Natural killer cell (primary cell): ENCODE results near the gene STH. TPM values are rescaled to one million over a fixed set of nuclear protein-coding genes. Genes with fewer than 3 reads are reported as not detected.
"Not testable (repeated sequence)": the region's sequence is repeated elsewhere in the genome, so short reads cannot be mapped to it uniquely, and the experiment has no call there.

ENCODE experiments used
- ATAC-seq, 3 donors: fragments of 150-1000 bp in 2 of 3; fragments of 200-7000 bp in 1 of 3; cut with Tn5 transposase; 1 replicate in 1 of 3; 2 replicates in 2 of 3; pipeline ENCODE4 v1.10.0; 2021; ENCODE audit warnings: mild to moderate bottlenecking in 2 of 3, moderate library complexity in 2 of 3
- DNase-seq, 2 donors: peaks; one replicate each; pipeline versions ENCODE4 v3.0.0 to v3.0.0-alpha.2; 2013 to 2021; ENCODE audit warnings: mixed read lengths in 1 of 2
- H3K27ac ChIP-seq: one replicate; pipeline ENCODE4 v1.5.1; 2013; ENCODE audit warnings: mild to moderate bottlenecking, low read length
- H3K27me3 ChIP-seq: one replicate; pipeline ENCODE4 v1.6.1; 2013; ENCODE audit warnings: low read length; ENCODE audit not compliant: control insufficient read depth, insufficient read depth
- H3K36me3 ChIP-seq: one replicate; pipeline ENCODE4 v1.6.1; 2013; ENCODE audit warnings: low read length; ENCODE audit not compliant: control insufficient read depth, insufficient read depth
- H3K4me1 ChIP-seq: one replicate; pipeline ENCODE4 v1.6.1; 2013; ENCODE audit warnings: low read length; ENCODE audit not compliant: control insufficient read depth, insufficient read depth
- H3K4me3 ChIP-seq: one replicate; pipeline ENCODE4 v1.5.1; 2013; ENCODE audit warnings: low read length
- H3K9me3 ChIP-seq: one replicate; pipeline ENCODE4 v1.6.1; 2013; ENCODE audit warnings: low read length; ENCODE audit not compliant: control insufficient read depth, insufficient read depth
- H3K27ac Mint-ChIP-seq, 2 donors: one replicate each; pipeline ENCODE4 v1.8.0; 2022; ENCODE audit warnings: mild to moderate bottlenecking in 2 of 2, mixed read lengths in 2 of 2, moderate library complexity in 1 of 2
- H3K27me3 Mint-ChIP-seq, 2 donors: one replicate each; pipeline ENCODE4 v1.8.0; 2022; ENCODE audit warnings: low read depth in 2 of 2, mixed read lengths in 2 of 2
- H3K36me3 Mint-ChIP-seq: one replicate; pipeline ENCODE4 v1.8.0; 2022; ENCODE audit warnings: mixed read lengths
- H3K4me1 Mint-ChIP-seq, 2 donors: one replicate each; pipeline ENCODE4 v1.8.0; 2022; ENCODE audit warnings: mixed read lengths in 2 of 2
- H3K4me3 Mint-ChIP-seq: one replicate; pipeline ENCODE4 v1.8.0; 2022; ENCODE audit warnings: mild to moderate bottlenecking, moderate library complexity, mixed read lengths
- H3K9me3 Mint-ChIP-seq, 2 donors: one replicate each; pipeline ENCODE4 v1.8.0; 2022; ENCODE audit warnings: mixed read lengths in 2 of 2
- WGBS: methylation state at CpG from one replicate; pipeline ENCODE4 v1.1.7; 2013; ENCODE audit warnings: missing lambda C conversion rate; ENCODE audit not compliant: insufficient coverage; 5-methylcytosine and 5-hydroxymethylcytosine counted together
- intact Hi-C: fragments of 100-400 bp; cut with micrococcal nuclease; formaldehyde crosslinking; loops from one replicate; pipeline ENCODE4 v1.14.2; 2022
- total RNA-seq, 4 donors: library from RNA; stranded (reverse); fragments of 120-200 nt in 1 of 4; gene quantifications; one replicate each; pipeline versions ENCODE4 v1.2.3 to v1.2.4, GENCODE V29; 2013 to 2022
- TF ChIP-seq, protein P1 (sequence below): fragments of 200-600 bp; IDR thresholded peaks from one replicate; pipeline ENCODE4 v1.8.0; 2022; ENCODE audit warnings: antibody characterized with exemption

STH gene
- total RNA-seq, 3 donors from 2014 or later (not counting 1 experiment from before 2014, with no cell fraction given) = not detected

GRCh38 chr17:46020023-46020761 is 21.1 kb downstream of the STH start:
- peaks cover 2% of the 10 kb centered on the region for H3K36me3 ChIP-seq
- 38% methylated on average over 14 of the region's 14 CpGs for WGBS
- no peaks in the 10 kb centered on the region for H3K27me3 ChIP-seq
- Mint-ChIP-seq H3K27ac (peak overlapping the region; percentile 93 to 99), H3K9me3 (no peaks in the 10 kb centered on the region), H3K4me3 (peak overlapping the region; percentile 74), H3K4me1 (peaks cover 43 to 50% of the 10 kb centered on the region in 2 donors), H3K36me3 (no peaks in the 10 kb centered on the region), H3K27me3 (no peaks in the 10 kb centered on the region)
- no peak overlapping the region for H3K4me3 ChIP-seq
- ATAC-seq (peak; percentile 92 to 97 (median 95)), DNase-seq (peak; percentile 77 to 86)
- H3K4me1 ChIP-seq = peaks cover 52% of the 10 kb centered on the region
- no peaks in the 10 kb centered on the region for H3K9me3 ChIP-seq
- peak overlapping the region; percentile 94 for H3K27ac ChIP-seq
- intact Hi-C loops = loop anchor here (1.0 to 2.0 kb wide), 2 partner anchors 174 to 245 kb away; no protein-coding TSS in a partner anchor
- TF ChIP-seq, protein P1, sequence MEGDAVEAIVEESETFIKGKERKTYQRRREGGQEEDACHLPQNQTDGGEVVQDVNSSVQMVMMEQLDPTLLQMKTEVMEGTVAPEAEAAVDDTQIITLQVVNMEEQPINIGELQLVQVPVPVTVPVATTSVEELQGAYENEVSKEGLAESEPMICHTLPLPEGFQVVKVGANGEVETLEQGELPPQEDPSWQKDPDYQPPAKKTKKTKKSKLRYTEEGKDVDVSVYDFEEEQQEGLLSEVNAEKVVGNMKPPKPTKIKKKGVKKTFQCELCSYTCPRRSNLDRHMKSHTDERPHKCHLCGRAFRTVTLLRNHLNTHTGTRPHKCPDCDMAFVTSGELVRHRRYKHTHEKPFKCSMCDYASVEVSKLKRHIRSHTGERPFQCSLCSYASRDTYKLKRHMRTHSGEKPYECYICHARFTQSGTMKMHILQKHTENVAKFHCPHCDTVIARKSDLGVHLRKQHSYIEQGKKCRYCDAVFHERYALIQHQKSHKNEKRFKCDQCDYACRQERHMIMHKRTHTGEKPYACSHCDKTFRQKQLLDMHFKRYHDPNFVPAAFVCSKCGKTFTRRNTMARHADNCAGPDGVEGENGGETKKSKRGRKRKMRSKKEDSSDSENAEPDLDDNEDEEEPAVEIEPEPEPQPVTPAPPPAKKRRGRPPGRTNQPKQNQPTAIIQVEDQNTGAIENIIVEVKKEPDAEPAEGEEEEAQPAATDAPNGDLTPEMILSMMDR = no peak

- H3K4me1 ChIP-seq = peaks cover 60% of the 10 kb centered on the region
- H3K27ac Mint-ChIP-seq = peak overlapping the region; percentile 93 to 99
- DNase-seq (no peak), ATAC-seq (no peak)
- no peaks in the 10 kb centered on the region for H3K27me3 ChIP-seq
- intact Hi-C loops = loop anchor here (1.0 to 2.0 kb wide), 2 partner anchors 173 to 244 kb away; no protein-coding TSS in a partner anchor
- peak overlapping the region; percentile 94 for H3K27ac ChIP-seq
- TF ChIP-seq, protein P1 = no peak
- no peak overlapping the region for H3K4me3 Mint-ChIP-seq
- WGBS = 95% methylated on average over 12 of the region's 12 CpGs
- H3K27me3 Mint-ChIP-seq = no peaks in the 10 kb centered on the region
- peaks cover 51 to 58% of the 10 kb centered on the region in 2 donors for H3K4me1 Mint-ChIP-seq
- H3K36me3 Mint-ChIP-seq = no peaks in the 10 kb centered on the region
- H3K4me3 ChIP-seq = no peak overlapping the region
- no peaks in the 10 kb centered on the region for H3K9me3 Mint-ChIP-seq
- no peaks in the 10 kb centered on the region for H3K9me3 ChIP-seq
- H3K36me3 ChIP-seq = peaks cover 2% of the 10 kb centered on the region
These were observed 21.9 kb downstream of the STH start for GRCh38 chr17:46020998-46021397.

GRCh38 chr17:46023366-46023765 is 24.3 kb downstream of the STH start:
- H3K36me3 Mint-ChIP-seq, H3K27ac ChIP-seq, H3K27me3 ChIP-seq, H3K9me3 ChIP-seq, H3K27me3 Mint-ChIP-seq, intact Hi-C loops, H3K4me3 ChIP-seq, H3K9me3 Mint-ChIP-seq, DNase-seq, H3K36me3 ChIP-seq, ATAC-seq: not testable (repeated sequence)
- peaks cover 68% of the 10 kb centered on the region for H3K4me1 ChIP-seq
- WGBS = 98% methylated on average over 7 of the region's 7 CpGs
- Mint-ChIP-seq H3K27ac (peak overlapping the region; percentile 83 to 90), H3K4me1 (peaks cover 54 to 62% of the 10 kb centered on the region in 2 donors), H3K4me3 (peak overlapping the region; percentile 2)

GRCh38 chr17:46023783-46024388 is 24.8 kb downstream of the STH start:
- Mint-ChIP-seq H3K27ac (peak overlapping the region; percentile 83 to 90), H3K9me3 (no peaks in the 10 kb centered on the region), H3K4me1 (peaks cover 50 to 60% of the 10 kb centered on the region in 2 donors), H3K27me3 (no peaks in the 10 kb centered on the region), H3K36me3 (no peaks in the 10 kb centered on the region), H3K4me3 (peak overlapping the region; percentile 40)
- Histone ChIP-seq H3K4me3 (no peak overlapping the region), H3K9me3 (no peaks in the 10 kb centered on the region), H3K27ac (no peak overlapping the region), H3K27me3 (no peaks in the 10 kb centered on the region), H3K36me3 (peaks cover 6% of the 10 kb centered on the region), H3K4me1 (peaks cover 63% of the 10 kb centered on the region)
- DNase-seq (no peak), ATAC-seq (no peak)
- TF ChIP-seq, protein P1 = no peak
- intact Hi-C loops = no loop called here
- 80% methylated on average over 24 of the region's 24 CpGs for WGBS
